Omental fat pad (tissue), 4 donors: ENCODE data around the gene ZNF407. TPM values are rescaled to one million over a fixed set of nuclear protein-coding genes. Genes with fewer than 3 reads are reported as not detected.

Experiments
- ATAC-seq: fragments of 150-250 bp; one replicate; pipeline ENCODE4 v1.9.1; 2016; ENCODE audit warnings: mild to moderate bottlenecking, moderate library complexity; ENCODE audit not compliant: low FRiP score
- DNase-seq: peaks from one replicate; pipeline ENCODE4 v3.0.0-alpha.2; 2019; ENCODE audit warnings: low spot score
- CTCF ChIP-seq, 3 donors: fragments of 450-650 bp; IDR thresholded peaks; one replicate each; pipeline ENCODE4 v1.5.1; 2016 to 2017; ENCODE audit warnings: antibody characterized with exemption in 3 of 3, mild to moderate bottlenecking in 3 of 3, moderate library complexity in 2 of 3
- total RNA-seq, 4 donors: library from RNA; depleted of rRNA; stranded (reverse); fragments of >200 nt; gene quantifications; one replicate each; pipeline ENCODE4 v1.1.0, GENCODE V29; 2016

The ZNF407 gene
- total RNA-seq, 4 donors from 2014 or later = 13.4 to 26.7 (median 19.7) TPM

GRCh38 chr18:75033516-75033915 is 435.8 kb downstream of the ZNF407 start:
- DNase-seq = no peak
- TF ChIP-seq CTCF (IDR thresholded peaks at IDR 0.05) = no peak
- ATAC-seq = no peak

GRCh38 chr18:75034937-75035336 is 437.3 kb downstream of the ZNF407 start:
- TF ChIP-seq CTCF (IDR thresholded peaks at IDR 0.05) = no peak
- DNase-seq (no peak), ATAC-seq (no peak)

GRCh38 chr18:75035928-75036327 is 438.3 kb downstream of the ZNF407 start:
- TF ChIP-seq CTCF (IDR thresholded peaks at IDR 0.05) = no peak
- DNase-seq = no peak
- no peak for ATAC-seq

- TF ChIP-seq CTCF (IDR thresholded peaks at IDR 0.05) = no peak
- ATAC-seq = no peak
Observed at GRCh38 chr18:75036917-75037688, 439.4 kb downstream of the ZNF407 start.

DNA sequence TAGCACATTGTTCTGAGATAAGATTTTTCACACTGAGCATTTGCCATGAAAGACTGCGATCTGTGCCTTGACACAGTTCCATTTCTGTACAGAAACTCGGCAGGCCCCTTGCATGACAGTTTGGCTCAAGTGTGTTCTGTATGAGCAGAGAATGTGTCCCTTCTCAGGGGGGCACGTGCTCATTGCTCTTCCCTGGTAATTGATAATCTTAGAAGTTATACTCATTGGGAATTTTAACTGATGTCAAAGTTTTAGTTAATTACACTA is 440.0 kb downstream of the ZNF407 start:
- no peak for TF ChIP-seq CTCF (IDR thresholded peaks at IDR 0.05)
- ATAC-seq (no peak), DNase-seq (no peak)

More at GRCh38 chr18:75036917-75037688, 439.4 kb downstream of the ZNF407 start:
- no peak for DNase-seq

DNA sequence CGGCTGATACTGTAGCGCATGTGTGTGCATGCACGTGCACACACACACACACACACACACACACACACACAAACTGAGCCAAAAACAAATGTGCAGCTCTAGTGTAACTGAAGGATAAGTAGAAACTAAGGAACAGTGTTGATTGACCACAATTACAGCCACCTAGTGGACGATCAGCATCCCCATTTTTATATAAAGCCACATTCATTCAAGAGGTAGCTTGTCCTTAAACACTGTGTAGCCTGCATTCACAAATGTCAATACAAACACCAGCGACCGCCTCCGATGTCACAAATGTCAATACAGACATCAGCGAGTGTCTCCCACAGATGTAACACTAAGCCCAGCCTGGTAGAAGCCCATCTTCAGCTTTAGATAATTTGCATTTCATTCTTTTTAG is 443.9 kb downstream of the ZNF407 start:
- no peak for TF ChIP-seq CTCF (IDR thresholded peaks at IDR 0.05)
- DNase-seq (no peak), ATAC-seq (no peak)

GRCh38 chr18:75043478-75043877 is 445.8 kb downstream of the ZNF407 start:
- DNase-seq (no peak), ATAC-seq (no peak)
- no peak for TF ChIP-seq CTCF (IDR thresholded peaks at IDR 0.05)
